DMS153 (cell line): ENCODE measurements around the gene NOTO.
"Not testable (repeated sequence)": the region's sequence is repeated elsewhere in the genome, so short reads cannot be mapped to it uniquely, and the experiment has no call there.

Experiments used
- DNase-seq: peaks from one replicate; lab custom pipeline; 2025; lab: John Stamatoyannopoulos, UW

NOTO gene

DNA sequence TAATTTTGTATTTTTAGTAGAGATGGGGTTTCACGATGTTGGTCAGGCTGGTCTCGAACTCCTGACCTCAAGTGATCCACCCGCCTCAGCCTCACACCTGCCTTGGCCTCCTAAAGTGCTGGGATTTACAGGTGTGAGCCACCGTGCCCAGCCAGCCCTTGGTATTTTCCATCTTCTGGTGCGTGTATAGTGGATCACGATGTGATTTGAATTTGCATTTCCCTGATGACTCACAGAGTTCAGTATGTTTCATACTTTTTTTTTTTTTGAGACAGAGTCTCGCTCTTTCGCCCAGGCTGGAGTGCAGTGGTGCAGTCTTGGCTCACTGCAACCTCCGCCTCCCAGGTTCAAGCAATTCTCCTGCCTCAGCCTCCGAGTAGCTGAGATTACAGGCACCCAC is 2.1 kb upstream of the NOTO start:
- DNase-seq: not testable (repeated sequence)

GRCh38 chr2:73203055-73203681 is 794 bp downstream of the NOTO start:
- DNase-seq: no peak

- DNase-seq: no peak
These were observed 3.2 kb downstream of the NOTO start for GRCh38 chr2:73205611-73206010.

GRCh38 chr2:73208258-73208657 is 5.9 kb downstream of the NOTO start:
- DNase-seq: no peak

DNA sequence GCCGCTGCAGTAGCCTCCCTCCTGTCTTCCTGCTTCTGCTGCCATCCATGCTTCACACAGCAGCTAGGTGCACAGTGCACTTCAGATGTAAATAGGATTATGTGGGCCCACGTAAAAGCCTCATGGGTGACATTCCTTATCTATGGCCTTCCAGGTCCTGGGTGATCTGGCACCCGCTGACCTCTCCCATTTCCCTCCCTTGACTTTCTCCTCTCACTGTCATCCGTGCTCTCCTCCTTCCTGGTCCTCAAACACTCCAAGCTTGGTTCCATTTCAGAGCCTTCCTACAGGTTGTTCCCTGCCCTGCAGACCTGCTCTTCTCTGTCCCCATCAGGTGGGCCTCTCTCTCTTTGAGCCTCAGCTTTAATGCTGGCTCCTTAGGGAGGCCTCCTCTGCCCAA is 7.6 kb downstream of the NOTO start:
- DNase-seq: no peak

- no peak for DNase-seq
These were observed 8.3 kb downstream of the NOTO start for GRCh38 chr2:73210696-73211095.

- no peak for DNase-seq
These were observed 9.7 kb downstream of the NOTO start for GRCh38 chr2:73212098-73212447.

DNA sequence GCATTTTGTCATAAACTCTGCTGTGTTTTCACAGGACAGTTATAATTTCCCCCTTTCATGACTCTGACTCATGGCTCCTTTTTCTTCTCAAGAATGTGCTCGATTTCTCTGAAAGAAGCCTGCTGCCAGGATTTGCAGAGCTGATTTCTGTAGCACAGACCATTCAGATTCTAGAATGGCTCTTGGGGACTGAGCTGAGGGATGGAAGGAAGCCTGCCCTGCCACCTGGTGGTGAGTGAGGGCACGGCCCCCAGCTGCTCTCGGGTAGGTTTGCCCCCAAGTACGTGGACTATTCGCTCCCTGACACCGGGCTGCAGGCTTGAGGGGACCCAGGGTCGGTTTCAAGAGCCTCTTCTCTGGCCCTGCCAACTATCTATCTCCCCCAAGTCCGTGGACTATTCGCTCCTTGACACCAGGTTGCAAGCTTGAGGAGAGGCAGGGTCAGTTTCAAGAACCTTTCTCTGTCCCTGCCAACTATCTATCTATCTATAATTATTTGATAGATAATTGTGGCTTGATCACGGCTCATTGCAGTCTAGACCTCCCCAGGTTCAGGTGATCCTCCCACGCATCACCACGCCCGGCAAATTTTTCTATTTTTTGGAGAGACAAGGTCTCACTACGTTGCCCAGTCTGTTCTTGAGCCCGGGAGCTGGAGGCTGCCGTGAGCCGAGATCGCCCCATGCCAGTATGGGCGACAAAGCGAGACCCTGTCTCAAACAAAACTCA is 10.2 kb downstream of the NOTO start:
- DNase-seq: peak; percentile 40

DNA sequence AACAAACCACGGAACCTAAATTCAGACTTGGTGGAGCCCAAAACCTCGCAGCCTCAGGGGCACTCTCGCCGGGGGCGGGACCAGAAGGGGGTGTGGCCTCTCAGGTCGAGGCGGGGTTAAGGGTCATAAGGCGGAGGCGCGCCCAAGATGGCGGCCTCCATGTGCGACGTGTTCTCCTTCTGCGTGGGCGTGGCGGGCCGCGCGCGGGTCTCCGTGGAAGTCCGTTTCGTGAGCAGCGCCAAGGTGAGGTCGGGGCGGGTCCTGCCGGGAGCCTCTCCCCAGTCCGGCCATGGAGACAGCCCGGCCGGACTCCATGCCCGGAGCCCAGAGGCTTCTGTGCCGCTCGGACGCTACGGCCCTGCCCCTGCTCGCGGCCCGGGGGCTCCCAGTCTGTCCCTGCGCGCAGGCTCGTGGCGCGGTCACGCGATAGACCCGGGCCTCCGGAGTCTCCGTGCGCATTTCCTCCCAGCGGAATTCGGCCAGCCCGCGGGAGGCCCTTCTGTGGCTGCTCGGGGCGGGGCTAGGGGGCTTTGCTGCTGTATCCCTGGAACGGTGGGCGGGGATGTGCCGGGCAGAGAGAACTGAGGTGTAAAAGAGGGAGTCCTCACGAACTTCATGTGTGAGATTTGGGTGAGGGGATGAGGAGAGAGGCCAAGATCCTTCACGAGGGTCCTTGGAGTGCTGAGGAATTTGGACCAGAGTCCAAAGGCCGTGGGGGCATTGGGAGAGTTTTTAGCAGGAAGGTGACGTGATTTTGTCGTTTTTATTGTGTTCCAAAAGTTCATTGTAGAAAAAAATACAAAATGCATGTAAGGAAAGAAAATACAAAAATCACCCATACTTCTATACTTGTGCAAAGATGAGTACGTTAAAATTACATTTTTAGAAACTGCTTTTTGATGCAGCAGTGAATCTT is 12.0 kb downstream of the NOTO start, which contains the start of gene SMYD5:
Gene SMYD5 (plus strand): TSS at position 126 of the 916 bp plus-strand sequence. CDS start 22 bp downstream, at position 148.
- peak; percentile 47 for DNase-seq

GRCh38 chr2:73215254-73215653 is 12.9 kb downstream of the NOTO start:
- no peak for DNase-seq

DNA sequence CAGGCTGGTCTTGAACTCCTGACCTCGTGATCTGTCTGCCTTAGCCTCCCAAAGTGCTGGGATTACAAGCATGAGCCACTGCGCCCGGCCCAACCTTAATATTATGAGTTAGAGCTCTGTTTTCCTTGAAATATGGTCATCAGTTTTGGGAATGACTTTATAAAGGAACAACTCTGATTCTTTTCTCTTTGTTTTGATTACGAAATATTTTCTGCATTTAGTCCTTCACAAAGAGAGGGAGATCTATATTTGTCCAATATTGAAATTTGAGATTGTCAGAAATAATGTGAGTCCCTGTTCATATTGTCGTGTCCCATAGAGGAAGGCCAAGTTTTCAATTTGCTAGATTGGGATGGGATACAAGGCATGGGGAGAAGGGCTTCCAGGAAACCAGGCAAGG is 14.8 kb downstream of the NOTO start:
- DNase-seq: no peak

DNA sequence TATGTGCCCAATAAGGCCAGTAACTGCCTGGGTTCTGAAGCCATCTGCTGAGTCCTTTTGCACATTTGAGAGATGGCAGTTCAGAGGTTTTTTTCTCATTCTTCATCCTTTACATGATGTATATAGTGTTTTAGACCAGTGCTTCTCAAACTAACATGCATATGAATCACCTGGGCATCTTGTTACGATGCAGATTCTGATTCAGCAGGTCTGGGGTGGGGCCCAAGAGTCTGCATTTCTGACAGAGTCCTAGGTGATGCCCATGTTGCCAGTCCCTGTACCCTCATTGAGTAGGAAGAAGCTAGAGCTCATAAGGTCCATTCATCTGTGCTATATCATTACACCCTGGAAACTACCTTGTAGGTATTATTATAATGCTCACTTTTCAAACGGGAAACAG is 15.5 kb downstream of the NOTO start:
- no peak for DNase-seq

GRCh38 chr2:73218298-73218697 is 15.9 kb downstream of the NOTO start:
- no peak for DNase-seq

- DNase-seq: no peak
These were observed 21.4 kb downstream of the NOTO start for GRCh38 chr2:73223821-73224220.

DNA sequence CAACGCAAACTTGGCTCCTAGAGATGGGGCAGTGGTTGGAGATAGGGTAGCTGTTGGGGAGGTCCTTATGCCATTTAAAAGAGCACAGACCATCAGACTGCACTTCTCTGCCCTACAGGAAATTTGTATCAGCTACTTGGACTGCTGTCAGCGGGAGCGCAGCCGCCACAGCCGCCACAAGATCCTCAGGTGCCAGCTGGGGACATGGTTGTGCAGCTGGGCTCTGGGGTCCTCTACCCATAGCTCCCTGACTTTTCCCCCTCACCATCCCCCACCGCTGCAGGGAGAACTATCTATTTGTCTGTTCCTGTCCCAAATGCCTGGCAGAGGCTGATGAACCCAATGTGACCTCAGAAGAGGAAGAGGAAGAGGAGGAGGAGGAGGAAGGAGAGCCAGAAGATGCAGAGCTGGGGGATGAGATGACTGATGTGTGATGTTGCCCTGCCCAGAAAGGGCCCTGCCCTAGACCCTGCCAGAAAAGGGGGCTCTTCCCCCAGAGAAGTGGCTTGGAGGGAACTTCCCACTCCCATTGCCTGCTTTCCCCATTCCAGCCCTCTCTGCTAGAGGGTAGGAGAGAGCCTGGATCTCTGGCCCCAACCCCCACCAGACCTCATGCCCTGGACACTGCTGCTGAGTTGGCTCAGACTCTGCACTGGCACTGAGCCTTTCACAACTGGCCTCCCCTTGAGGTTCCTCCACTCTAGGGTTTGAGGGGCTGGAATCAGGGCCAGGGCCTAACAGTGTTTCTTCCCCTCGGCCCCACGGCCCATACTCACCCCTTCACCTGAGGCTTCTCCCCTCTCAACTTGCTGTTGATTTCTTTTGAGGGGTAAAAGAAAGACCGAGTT is 23.4 kb downstream of the NOTO start:
- DNase-seq: no peak

GRCh38 chr2:73227086-73227485 is 24.7 kb downstream of the NOTO start:
- DNase-seq: no peak

- no peak for DNase-seq
These were observed 26.3 kb downstream of the NOTO start for GRCh38 chr2:73228631-73229030.

GRCh38 chr2:73232403-73233153 is 30.2 kb downstream of the NOTO start:
- DNase-seq: no peak

DNA sequence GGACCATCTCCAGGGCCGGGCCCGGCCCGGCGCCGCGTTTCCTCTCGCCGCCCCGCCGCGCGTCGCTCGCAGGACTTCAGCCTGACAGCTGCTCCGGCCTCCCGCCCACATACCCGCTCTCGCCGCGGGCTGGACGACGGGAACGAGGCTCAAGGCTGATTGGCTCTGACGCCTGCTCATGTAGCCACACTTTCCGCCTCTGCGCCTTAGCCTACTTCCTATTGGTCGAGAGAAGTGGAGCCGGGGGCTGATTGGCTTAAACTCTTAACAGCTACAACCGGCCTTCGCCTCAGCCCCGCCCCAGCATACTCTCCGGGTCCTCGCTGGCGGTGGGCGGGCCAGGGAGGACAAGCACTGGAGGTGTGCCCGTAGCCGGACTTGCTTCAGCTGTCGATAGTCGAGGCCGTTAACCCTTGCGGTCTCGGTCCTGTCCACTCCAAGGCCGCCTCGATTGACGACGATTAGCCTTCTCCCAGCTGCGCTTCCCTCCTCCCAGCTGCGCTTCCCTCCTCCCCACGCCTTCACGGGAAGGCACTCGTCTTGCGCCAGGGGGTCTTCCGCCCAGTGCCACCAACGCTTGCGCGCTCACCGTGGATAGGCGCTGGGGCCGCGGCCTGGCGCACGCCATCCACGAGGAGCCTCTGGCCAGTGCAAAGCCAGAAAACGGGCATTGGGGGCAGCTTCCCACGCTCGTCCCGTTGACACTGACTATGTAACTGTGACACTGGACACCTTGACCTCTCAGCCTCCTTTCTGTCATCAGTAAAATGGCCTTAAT is 31.0 kb downstream of the NOTO start, which contains the start of gene PRADC1:
Gene PRADC1 (minus strand): TSS at position 86 of the 778 bp plus-strand sequence. CDS start 79 bp downstream, at position 7.
- DNase-seq: peak; percentile 99
